Subcutaneous adipose tissue (tissue), 4 donors: ENCODE measurements around the gene ARHGEF10L. TPM values are rescaled to one million over a fixed set of nuclear protein-coding genes. Genes with fewer than 3 reads are reported as not detected.

Experiments used
- CTCF ChIP-seq: fragments of 450-650 bp; IDR thresholded peaks from one replicate; pipeline ENCODE4 v1.5.1; 2016; ENCODE audit warnings: low read depth, mild to moderate bottlenecking, control low read depth, antibody characterized with exemption, moderate library complexity
- total RNA-seq, 4 donors: library from RNA; depleted of rRNA; stranded (reverse); fragments of >200 nt; gene quantifications; one replicate each; pipeline ENCODE4 v1.1.0, GENCODE V29; 2016

Gene ARHGEF10L
- total RNA-seq, 4 donors from 2014 or later = 19.1 to 54.6 (median 41.7) TPM

GRCh38 chr1:17614586-17614985, 75.1 kb downstream of the ARHGEF10L start:
- no peak for TF ChIP-seq CTCF

- TF ChIP-seq CTCF = no peak
Measured at GRCh38 chr1:17615157-17615556, 75.7 kb downstream of the ARHGEF10L start.

- no peak for TF ChIP-seq CTCF
Measured at GRCh38 chr1:17615959-17616358, 76.5 kb downstream of the ARHGEF10L start.

- TF ChIP-seq CTCF = no peak
Measured at GRCh38 chr1:17616731-17617279, 77.3 kb downstream of the ARHGEF10L start.

GRCh38 chr1:17617787-17618557, 78.5 kb downstream of the ARHGEF10L start:
- TF ChIP-seq CTCF = no peak

GRCh38 chr1:17618558-17619247, 79.2 kb downstream of the ARHGEF10L start:
- no peak for TF ChIP-seq CTCF

- no peak for TF ChIP-seq CTCF
Measured at GRCh38 chr1:17620448-17620847, 81.0 kb downstream of the ARHGEF10L start.
